ENCODE results near the gene LFNG. TPM values are rescaled to one million over a fixed set of nuclear protein-coding genes. Genes with fewer than 3 reads are reported as not detected.

The LFNG gene
- total and polyA plus RNA-seq, 2 of the 13 experiments (the other 11 are each of a cell fraction or from before 2014, with no cell fraction given), result 0.44 to 1.5 TPM

DNA sequence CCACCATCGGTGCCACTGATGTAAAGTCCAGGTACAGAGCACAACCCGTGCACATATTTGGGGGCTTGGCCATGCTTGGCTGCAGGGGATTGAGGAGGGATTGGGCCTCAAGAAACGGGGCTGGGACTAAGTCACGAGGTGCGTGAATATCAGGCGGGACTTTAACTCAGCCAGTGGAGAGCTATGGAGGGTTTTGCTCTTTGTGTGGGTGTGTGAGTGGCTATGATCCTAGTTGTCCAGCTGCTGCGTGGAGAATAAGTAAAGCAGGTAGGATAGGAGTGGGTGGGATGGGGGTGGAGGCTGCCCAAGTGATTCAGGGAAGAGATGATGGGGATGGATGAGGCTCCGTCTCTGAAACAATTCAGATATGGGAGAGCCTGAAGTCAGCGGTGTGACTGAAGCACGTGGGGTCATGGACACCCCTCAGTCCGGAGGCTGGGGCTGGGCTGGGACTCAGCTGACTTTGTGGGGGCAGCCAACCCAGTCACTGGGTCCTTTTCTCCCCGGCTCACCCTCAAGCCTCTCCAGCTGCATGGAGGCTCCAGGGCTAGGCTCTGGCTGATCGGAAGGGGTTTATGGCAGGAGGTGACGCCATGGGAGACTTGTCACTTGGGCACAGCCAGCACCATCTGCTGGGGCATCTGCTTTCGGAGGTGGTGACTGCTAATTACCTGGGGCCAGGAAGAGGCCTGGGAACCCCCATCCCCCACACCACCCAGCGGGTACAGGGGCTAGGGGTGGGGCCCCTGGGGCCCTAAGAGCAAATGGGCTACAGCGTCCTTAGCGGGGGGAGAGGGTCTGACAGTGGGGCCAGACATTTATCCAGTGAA lies 1.7 kb upstream of the LFNG start:
- CTCF ChIA-PET (ENCODE audit: low intra/inter-chr PET ratio, low total read pairs), result no interaction called here
- ATAC-seq (no peak), FAIRE-seq (no peak), DNase-seq (ENCODE audit: low spot score) (no peak)
- no peaks in the 10 kb centered on the region for H3K79me2 ChIP-seq (ENCODE audit: insufficient read depth, low read length)
- no peak overlapping the region for H3K4me2 ChIP-seq (ENCODE audit: low read depth, low read length)
- intact Hi-C loops (cut with micrococcal nuclease; ENCODE audit: unreplicated experiment) (no loop called here), in situ Hi-C loops (cut with HindIII; ENCODE audit: extremely low pct_ligation_motif_present, low pct_unique_long_range_greater_than_20kb) (no loop called here)
- no peaks in the 10 kb centered on the region for H3K36me3 ChIP-seq (replicated peaks in 1 of 2; ENCODE audit: control insufficient read depth in 1 of 2, insufficient read depth in 2 of 2, low read length in 2 of 2)
- TF ChIP-seq ZFP41 (CRISPR knock-in tag; IDR thresholded peaks at IDR 0.05; ENCODE audit: borderline replicate concordance), result no peak
- TF ChIP-seq HNF4A (CRISPR knock-in tag; IDR thresholded peaks at IDR 0.05), result no peak
- no peak for TF ChIP-seq ZNF878 (CRISPR knock-in tag; IDR thresholded peaks at IDR 0.05)
- no peak for TF ChIP-seq ZNF790 (CRISPR knock-in tag; IDR thresholded peaks at IDR 0.05; ENCODE audit: borderline replicate concordance)
- TF ChIP-seq POLR2A (IDR thresholded peaks at IDR 0.05; ENCODE audit: insufficient read depth in 1 of 2, low read depth in 2 of 2, low read length in 2 of 2), result no peak
- TF ChIP-seq ZNF747 (CRISPR knock-in tag; IDR thresholded peaks at IDR 0.05; ENCODE audit: borderline replicate concordance), result no peak
- no peak for TF ChIP-seq ZNF850 (CRISPR knock-in tag; conservative IDR thresholded peaks at IDR 0.05)
- TF ChIP-seq RXRA (CRISPR knock-in tag; IDR thresholded peaks at IDR 0.05), result no peak
- TF ChIP-seq TSC22D2 (CRISPR knock-in tag; IDR thresholded peaks at IDR 0.05; ENCODE audit: borderline replicate concordance), result no peak
- TF ChIP-seq ZNF224 (CRISPR knock-in tag; IDR thresholded peaks at IDR 0.05), result no peak
- no peak for TF ChIP-seq ZNF891 (CRISPR knock-in tag; IDR thresholded peaks at IDR 0.05)
- TF ChIP-seq ZNF577 (CRISPR knock-in tag; IDR thresholded peaks at IDR 0.05; ENCODE audit: borderline replicate concordance, low read depth), result no peak
- TF ChIP-seq, protein P1, sequence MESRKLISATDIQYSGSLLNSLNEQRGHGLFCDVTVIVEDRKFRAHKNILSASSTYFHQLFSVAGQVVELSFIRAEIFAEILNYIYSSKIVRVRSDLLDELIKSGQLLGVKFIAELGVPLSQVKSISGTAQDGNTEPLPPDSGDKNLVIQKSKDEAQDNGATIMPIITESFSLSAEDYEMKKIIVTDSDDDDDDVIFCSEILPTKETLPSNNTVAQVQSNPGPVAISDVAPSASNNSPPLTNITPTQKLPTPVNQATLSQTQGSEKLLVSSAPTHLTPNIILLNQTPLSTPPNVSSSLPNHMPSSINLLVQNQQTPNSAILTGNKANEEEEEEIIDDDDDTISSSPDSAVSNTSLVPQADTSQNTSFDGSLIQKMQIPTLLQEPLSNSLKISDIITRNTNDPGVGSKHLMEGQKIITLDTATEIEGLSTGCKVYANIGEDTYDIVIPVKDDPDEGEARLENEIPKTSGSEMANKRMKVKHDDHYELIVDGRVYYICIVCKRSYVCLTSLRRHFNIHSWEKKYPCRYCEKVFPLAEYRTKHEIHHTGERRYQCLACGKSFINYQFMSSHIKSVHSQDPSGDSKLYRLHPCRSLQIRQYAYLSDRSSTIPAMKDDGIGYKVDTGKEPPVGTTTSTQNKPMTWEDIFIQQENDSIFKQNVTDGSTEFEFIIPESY (CRISPR knock-in tag; IDR thresholded peaks at IDR 0.05), result no peak
- TF ChIP-seq, protein P2, sequence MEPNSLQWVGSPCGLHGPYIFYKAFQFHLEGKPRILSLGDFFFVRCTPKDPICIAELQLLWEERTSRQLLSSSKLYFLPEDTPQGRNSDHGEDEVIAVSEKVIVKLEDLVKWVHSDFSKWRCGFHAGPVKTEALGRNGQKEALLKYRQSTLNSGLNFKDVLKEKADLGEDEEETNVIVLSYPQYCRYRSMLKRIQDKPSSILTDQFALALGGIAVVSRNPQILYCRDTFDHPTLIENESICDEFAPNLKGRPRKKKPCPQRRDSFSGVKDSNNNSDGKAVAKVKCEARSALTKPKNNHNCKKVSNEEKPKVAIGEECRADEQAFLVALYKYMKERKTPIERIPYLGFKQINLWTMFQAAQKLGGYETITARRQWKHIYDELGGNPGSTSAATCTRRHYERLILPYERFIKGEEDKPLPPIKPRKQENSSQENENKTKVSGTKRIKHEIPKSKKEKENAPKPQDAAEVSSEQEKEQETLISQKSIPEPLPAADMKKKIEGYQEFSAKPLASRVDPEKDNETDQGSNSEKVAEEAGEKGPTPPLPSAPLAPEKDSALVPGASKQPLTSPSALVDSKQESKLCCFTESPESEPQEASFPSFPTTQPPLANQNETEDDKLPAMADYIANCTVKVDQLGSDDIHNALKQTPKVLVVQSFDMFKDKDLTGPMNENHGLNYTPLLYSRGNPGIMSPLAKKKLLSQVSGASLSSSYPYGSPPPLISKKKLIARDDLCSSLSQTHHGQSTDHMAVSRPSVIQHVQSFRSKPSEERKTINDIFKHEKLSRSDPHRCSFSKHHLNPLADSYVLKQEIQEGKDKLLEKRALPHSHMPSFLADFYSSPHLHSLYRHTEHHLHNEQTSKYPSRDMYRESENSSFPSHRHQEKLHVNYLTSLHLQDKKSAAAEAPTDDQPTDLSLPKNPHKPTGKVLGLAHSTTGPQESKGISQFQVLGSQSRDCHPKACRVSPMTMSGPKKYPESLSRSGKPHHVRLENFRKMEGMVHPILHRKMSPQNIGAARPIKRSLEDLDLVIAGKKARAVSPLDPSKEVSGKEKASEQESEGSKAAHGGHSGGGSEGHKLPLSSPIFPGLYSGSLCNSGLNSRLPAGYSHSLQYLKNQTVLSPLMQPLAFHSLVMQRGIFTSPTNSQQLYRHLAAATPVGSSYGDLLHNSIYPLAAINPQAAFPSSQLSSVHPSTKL (CRISPR knock-in tag; IDR thresholded peaks at IDR 0.05), result no peak
- 43% methylated on average over 11 of the region's 18 CpGs for WGBS (ENCODE audit: low lambda C conversion rate)
- no peak overlapping the region for H3K4me3 ChIP-seq (replicated peaks in 1 of 3; ENCODE audit: insufficient read depth in 1 of 3, low read depth in 2 of 3, low read length in 3 of 3)
- peaks cover 5 to 77% of the 10 kb centered on the region in 2 experiments for H3K27me3 ChIP-seq (ENCODE audit: control insufficient read depth in 1 of 2, insufficient read depth in 2 of 2, low read length in 2 of 2)
- BruUV-seq (replicated peaks), result no TSS peak
- no peaks in the 10 kb centered on the region for H3K9me3 ChIP-seq (ENCODE audit: low read length)
- H2AFZ ChIP-seq (ENCODE audit: low read length), result no peak overlapping the region
- POLR2A ChIA-PET, result interaction anchor here (0.6 kb wide), 1 partner anchor 148 kb away, joined by 3 read pairs; no protein-coding TSS in a partner anchor
- no peaks in the 10 kb centered on the region for H4K20me1 ChIP-seq (ENCODE audit: insufficient read depth, low read length)
- H3K9ac ChIP-seq (ENCODE audit: insufficient read depth, low read depth, low read length), result no peak overlapping the region
- peaks cover 66% of the 10 kb centered on the region for H3K4me1 ChIP-seq (ENCODE audit: insufficient read depth, low read length)
- H3K27ac ChIP-seq (ENCODE audit: extremely low read length, insufficient read depth, low read length), result no peak overlapping the region

All from HepG2 (cell line).